Kidney glomerular epithelial cell (primary cell): ENCODE measurements around the gene L2HGDH.
A peak's percentile ranks its signal among the peaks of the same experiment; 100 is the strongest.

ENCODE experiments used
- DNase-seq: peaks from one replicate; lab custom pipeline; 2025; lab: John Stamatoyannopoulos, UW

L2HGDH gene

DNA sequence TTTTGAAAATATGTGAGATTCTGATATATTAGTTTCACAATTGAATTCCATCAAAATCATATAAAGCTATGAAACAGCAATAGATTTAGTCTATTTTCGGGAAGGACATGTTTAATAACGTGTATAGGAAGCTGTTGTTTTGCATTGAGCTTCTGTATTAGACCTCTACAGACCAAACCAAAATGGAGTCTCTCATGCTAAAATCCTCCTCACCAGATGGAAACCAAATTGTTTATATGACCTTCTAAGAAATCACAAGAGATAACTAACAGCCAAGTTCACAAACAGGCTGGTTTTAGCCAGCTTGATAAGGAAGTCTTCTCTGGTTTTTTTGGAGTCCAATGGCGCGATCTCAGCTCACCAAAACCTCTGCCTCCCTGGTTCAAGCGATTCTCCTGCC, 23.9 kb downstream of the L2HGDH start:
- no peak for DNase-seq

DNA sequence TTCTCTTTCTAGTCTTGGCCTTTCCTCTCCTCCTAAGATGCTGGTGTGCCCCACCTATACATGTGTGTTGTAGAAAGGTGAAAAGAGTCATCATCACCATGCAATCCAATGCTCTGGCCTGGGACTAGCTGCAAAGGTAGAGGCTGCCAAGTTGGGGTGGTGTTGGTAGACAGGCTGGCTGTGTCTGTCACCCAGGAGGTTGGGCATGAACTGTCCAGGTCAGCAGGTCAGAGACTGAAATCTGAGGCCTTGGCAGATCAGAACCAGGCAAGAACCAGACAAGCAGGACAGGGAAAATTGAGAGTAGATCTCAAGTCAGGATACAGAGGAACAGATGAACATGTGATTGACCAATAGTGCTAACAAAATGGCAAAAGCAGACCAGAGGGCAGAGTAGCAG, 26.2 kb downstream of the L2HGDH start:
- DNase-seq: no peak

DNA sequence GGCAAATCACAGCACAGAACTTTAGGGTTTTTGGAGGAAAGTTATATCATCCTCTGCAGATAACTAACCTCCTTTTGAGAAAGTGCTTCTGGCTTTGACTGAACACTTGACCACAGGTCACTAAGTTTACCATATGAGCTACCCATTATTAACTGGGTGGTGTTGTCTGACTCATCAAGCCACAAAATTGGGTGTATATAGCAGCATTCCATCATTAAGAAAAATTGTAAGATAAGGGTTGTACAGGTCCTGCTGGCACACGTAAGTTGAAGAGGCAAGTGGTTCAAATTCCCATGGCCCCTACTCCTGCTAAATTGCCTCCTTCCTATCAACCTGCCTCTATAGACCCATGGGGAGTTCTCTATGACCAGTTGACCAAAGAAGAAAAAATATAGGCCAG, 39.5 kb downstream of the L2HGDH start:
- DNase-seq: no peak

- no peak for DNase-seq
Measured at GRCh38 chr14:50270932-50271331, 41.1 kb downstream of the L2HGDH start.

- DNase-seq: no peak
Measured at GRCh38 chr14:50265029-50265428, 47.0 kb downstream of the L2HGDH start.

DNA sequence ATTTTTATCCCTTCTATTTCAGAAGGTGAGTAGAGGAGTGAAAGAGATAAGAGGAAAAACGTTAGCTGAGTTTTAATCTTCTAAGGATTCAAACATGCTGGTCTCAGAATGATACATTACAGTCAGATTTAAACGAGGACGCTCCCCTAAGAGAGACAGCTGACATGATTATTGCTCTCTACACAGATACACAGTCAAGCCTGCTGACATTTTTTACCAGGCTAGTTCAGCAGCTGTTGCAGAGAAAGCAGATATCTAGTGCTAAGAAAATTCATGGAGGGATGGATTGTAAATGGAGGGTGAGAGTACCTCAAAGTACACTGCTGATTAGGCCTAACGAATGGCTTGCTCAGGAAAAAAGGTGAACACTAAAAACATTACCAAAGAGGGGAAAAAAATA, 48.7 kb downstream of the L2HGDH start:
- DNase-seq: no peak

DNA sequence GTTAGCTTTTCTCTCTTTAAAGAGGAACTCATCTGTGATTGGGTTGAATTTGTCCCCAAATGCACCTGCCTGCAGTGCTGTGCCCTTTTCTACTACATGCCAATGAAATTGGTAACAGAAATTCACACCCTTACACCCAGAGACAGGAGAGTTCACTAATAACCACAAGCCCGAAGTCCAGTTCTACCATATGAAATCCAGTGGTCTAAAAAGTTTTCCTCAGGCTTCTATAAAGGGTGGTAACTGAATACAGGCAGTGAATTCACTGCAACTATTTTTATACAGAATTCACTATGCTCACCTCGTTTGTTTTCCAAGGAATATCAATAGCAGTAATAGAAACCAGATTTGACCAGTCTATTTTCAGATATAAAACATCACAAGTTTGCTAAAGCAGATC, 49.2 kb downstream of the L2HGDH start:
- DNase-seq: no peak

DNA sequence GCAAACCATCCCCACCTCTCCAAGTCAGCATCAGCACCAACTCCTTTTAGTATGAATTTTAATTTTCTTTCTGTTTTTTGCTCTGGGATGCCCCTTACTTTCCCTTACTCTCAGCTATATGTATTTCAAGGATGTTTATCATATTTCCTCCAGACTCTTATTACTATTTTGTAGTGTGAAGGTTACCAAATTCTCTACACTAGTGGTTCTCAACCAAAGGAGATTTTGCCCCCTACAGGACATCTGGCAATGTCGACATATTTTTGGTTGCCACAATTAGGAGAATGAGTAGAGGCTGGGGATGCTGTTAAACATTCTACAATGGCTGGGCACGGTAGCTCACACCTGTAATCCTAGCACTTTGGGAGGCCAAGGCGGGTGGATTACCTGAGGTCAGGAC, 51.5 kb downstream of the L2HGDH start:
- peak; percentile 4 for DNase-seq

GRCh38 chr14:50260072-50260471, 52.0 kb downstream of the L2HGDH start:
- no peak for DNase-seq

- no peak for DNase-seq
Measured at GRCh38 chr14:50257732-50258131, 54.3 kb downstream of the L2HGDH start.

DNA sequence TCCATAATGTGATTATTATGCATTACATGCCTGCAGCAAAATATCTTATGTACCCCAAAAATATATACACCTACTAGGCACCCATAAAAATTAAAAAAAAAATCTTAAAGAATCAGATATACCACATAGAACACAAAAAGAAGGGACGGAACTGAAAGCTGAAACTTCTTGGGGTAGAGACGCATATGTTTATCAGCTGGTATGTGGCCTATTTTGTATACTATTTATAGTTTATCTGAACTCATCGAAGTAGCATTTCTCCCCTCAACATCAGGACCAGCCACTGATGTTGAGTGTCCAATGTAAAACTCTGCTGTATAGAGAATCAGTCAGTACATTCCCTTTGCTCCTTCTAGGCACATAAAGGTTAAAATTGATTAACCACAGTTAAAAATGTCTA, 57.8 kb downstream of the L2HGDH start:
- DNase-seq: no peak

- no peak for DNase-seq
Measured at GRCh38 chr14:50249136-50249775, 62.8 kb downstream of the L2HGDH start.

DNA sequence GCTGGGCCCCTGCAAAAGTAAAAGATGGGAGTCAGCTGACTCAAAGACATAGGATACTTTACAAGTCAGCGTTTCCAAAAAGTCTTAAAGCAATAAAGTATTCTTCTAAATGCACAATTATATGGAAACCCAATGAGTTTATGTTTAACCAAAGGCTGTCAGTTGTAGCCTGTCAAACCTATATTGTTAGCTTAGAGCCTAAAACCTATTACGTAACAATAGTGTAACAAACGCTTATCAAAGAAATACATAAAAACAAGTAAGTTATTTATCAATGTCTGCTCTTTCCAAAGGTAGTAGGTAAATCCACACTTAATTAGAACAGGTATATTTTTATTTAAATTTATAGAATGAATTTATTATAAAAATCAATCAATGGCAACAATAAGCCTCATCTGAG, 64.8 kb downstream of the L2HGDH start:
- DNase-seq: no peak

DNA sequence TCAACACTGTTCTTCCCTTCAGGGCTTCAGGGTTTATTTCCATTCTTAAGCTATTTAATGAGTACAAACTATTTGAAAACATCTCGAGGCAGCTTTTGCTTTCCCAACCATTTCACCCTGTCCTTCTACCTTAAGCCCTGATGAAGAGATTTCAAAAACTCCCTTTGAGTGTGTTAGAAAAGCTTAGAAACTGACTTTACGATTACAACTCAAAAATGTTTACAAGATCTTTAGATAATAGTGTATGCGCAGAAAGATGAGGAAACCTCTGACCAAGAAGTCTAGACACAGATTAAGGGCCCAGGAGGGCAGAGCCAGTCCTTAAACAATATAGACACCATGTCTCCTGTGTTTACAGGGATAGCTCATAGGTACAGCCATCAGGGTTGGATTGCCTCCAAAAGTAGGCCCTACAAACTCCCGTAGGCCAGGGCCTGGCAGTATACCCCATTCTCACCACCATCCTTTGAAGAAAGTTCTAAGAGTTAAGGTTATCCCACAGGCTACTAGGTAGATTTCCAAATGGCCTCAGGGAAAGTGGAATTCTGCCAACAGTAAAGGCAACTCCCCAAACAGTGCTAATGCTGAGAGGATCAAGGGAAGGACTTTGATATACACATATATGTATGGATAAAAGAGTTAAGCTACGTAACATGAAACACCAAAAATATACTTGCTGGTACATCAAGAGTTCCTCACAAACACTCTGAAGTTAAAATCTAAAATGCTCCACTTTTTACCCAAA, 69.3 kb downstream of the L2HGDH start:
- DNase-seq: no peak

- no peak for DNase-seq
Measured at GRCh38 chr14:50242096-50242495, 69.9 kb downstream of the L2HGDH start.

- DNase-seq: no peak
Measured at GRCh38 chr14:50237427-50237826, 74.6 kb downstream of the L2HGDH start.

DNA sequence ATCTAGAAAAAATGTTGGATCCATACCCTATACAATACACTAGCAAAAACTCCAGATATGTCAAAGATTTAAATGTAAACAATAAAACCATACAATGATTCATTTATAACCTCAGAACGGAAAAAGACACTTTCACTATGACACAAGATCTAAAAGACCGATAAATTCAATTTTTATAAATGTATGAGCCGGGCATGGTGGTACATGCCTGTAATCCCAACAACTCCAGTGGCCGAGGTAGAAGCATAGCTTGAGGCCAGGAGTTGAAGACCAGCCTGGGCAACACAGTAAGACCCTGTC, 78.1 kb downstream of the L2HGDH start:
- DNase-seq: no peak

GRCh38 chr14:50233166-50233950, 78.7 kb downstream of the L2HGDH start:
- no peak for DNase-seq

- no peak for DNase-seq
Measured at GRCh38 chr14:50232276-50232642, 79.8 kb downstream of the L2HGDH start.

DNA sequence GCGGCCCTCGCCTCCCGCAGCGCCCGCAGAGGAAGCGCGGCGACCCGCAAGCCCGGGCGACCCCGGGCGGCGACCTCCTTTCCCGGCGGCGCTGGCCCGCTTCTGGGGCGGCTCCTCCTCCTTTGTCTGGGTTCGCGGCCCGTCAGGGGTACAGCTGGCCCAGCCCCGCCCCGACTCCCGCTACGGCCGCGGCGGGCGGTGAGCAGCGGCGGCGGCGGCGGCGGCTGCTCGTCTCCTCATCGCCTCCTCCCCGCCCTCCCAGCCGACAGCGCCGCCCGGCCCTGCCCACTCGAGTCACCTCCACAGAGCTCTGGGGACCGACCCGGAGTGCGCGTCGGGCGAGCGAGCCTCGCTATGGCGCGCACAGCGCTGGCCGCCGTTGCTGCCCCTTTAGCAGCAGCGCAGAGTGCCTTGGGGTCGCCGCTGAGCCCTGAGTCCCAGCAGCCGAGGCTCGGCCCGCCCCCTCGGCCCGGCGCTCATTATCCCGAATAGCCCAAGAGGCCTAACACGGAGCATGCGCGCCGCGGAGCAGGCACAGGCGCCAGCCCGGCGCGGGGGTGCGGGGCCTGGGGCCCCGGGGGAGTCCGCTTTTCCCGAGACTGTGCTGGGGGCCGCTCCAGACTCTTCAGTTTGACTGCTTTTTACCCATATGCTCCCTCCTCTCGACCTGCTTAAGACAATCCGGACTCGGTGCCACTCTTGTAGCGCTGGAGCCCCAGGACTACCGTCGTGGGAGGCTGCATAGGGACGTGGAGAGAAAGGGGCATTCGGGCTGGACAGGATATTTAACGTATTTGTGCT, 80.4 kb downstream of the L2HGDH start, which contains the start of gene SOS2:
Gene SOS2 (minus strand): TSS at position 104 of the 801 bp plus-strand sequence. CDS start 295 bp downstream, outside the sequence.
- DNase-seq: peak; percentile 58

- DNase-seq: peak; percentile 53
Measured at GRCh38 chr14:50230701-50231474, 81.1 kb downstream of the L2HGDH start.

GRCh38 chr14:50230401-50230700, 81.7 kb downstream of the L2HGDH start:
- no peak for DNase-seq
